ENCODE data around the gene MACO1.

DNA sequence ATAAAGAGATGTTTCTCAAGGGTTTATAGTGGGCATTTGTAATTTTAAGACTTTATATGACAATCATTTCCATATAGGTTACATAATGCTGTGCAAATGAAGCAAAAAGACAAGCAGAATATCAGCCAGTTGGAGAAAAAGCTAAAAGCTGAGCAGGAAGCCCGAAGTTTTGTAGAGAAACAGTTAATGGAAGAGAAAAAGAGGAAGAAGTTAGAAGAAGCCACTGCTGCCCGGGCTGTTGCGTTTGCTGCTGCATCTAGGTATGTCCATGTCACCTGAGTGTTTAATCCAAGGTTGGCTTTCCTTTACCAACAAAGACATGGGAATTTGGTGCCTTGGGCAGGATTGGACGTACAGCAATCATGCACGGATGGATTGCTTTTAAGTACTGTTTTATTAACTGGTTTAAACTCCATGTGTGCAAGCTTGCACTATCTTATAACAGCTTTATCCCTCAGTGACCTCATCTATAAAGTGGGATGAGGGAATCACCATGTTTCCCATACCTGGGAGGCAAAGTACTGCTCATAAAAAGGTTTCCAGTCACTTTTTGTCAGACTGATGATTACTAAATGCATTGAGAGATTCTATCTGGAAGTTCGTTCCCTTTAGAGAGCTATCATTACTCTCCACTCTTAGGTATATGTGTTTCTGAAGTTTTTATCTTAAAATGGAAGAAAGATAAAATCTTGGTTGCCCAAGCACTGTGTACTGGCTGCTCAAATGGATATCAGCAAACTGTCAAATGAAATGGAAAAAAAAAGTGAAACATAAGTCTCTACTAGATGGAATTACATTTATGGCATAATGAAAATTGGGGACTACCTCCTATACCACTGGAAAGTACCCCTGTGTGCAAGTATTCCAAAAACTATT lies 55.1 kb downstream of the MACO1 start:
- TF ChIP-seq CTCF (IDR thresholded peaks at IDR 0.05) (no peak), POLR2A (IDR thresholded peaks at IDR 0.05) (no peak)

Data from thyroid gland (tissue), 4 donors.